OCI-LY7 (cell line): Measurements from ENCODE around the gene WDR70. TPM values are rescaled to one million over a fixed set of nuclear protein-coding genes. Genes with fewer than 3 reads are reported as not detected.
"Not testable (repeated sequence)": the region's sequence is repeated elsewhere in the genome, so short reads cannot be mapped to it uniquely, and the experiment has no call there.

Experiments used
- BruUV-seq: library from RNA; stranded (reverse); fragments of 400-500 nt; replicated peaks from 2 replicates; lab custom pipeline; 2021; lab: Mats Ljungman, UMichigan
- CTCF ChIA-PET: fragments of 300-600 bp; sonication (Branson Sonifier 250); formaldehyde crosslinking; loops from one replicate; lab custom pipeline; 2022; ENCODE audit warnings: antibody characterized with exemption; ENCODE audit not compliant: unreplicated experiment; lab: Charles Lee
- POLR2A ChIA-PET: fragments of 300-600 bp; sonication (Branson Sonifier 250); formaldehyde crosslinking; loops from one replicate; lab custom pipeline; 2022; ENCODE audit warnings: antibody characterized with exemption; lab: Charles Lee
- DNase-seq: peaks from one replicate; pipeline ENCODE4 v3.0.0-alpha.2; 2015; ENCODE audit warnings: low spot score
- H2AFZ ChIP-seq: fragments of 200-600 bp; sonication (generic), shearing (Covaris generic); 2 replicates; pipeline ENCODE4 v1.6.1; 2014; ENCODE audit warnings: mild to moderate bottlenecking, antibody characterized with exemption, low read length, moderate library complexity
- H3K27ac ChIP-seq: fragments of 200-600 bp; sonication (generic); 2 replicates; pipeline ENCODE4 v1.5.1; 2014; ENCODE audit warnings: mixed run types, low read depth, mild to moderate bottlenecking, moderate library complexity, low read length, inconsistent platforms; ENCODE audit not compliant: poor library complexity, severe bottlenecking
- H3K36me3 ChIP-seq: fragments of 200-600 bp; sonication (generic); 2 replicates; pipeline ENCODE4 v1.6.1; 2014; ENCODE audit warnings: mild to moderate bottlenecking, antibody characterized with exemption, low read length, moderate library complexity, mixed read lengths; ENCODE audit not compliant: insufficient read depth
- H3K4me1 ChIP-seq: fragments of 200-600 bp; sonication (generic); 2 replicates; pipeline ENCODE4 v1.5.1; 2014; ENCODE audit warnings: mild to moderate bottlenecking, low read length; ENCODE audit not compliant: insufficient read depth, poor library complexity, severe bottlenecking
- H3K4me2 ChIP-seq: fragments of 200-600 bp; sonication (generic); 2 replicates; pipeline ENCODE4 v1.6.1; 2014; ENCODE audit warnings: mild to moderate bottlenecking, low read length
- H3K4me3 ChIP-seq: fragments of 200-600 bp; sonication (generic); 2 replicates; pipeline ENCODE4 v1.5.1; 2014; ENCODE audit warnings: mild to moderate bottlenecking, low read depth, low read length; ENCODE audit not compliant: poor library complexity, severe bottlenecking
- H3K79me2 ChIP-seq: fragments of 200-600 bp; sonication (generic); 2 replicates; pipeline ENCODE4 v1.6.1; 2016; ENCODE audit warnings: low read depth, mild to moderate bottlenecking, low read length, moderate library complexity, mixed read lengths; ENCODE audit not compliant: insufficient read depth
- H3K9me2 ChIP-seq: fragments of 200-600 bp; sonication (generic); 2 replicates; pipeline ENCODE4 v1.6.1; 2016; ENCODE audit warnings: mild to moderate bottlenecking, low read length, mixed read lengths; ENCODE audit not compliant: insufficient read depth
- H3K9me3 ChIP-seq: fragments of 200-600 bp; sonication (generic); 2 replicates; pipeline ENCODE4 v1.6.1; 2014; ENCODE audit warnings: mild to moderate bottlenecking, mixed run types, low read length, mixed read lengths
- H4K20me1 ChIP-seq: fragments of 200-600 bp; sonication (generic); 2 replicates; pipeline ENCODE4 v1.6.1; 2014; ENCODE audit warnings: mild to moderate bottlenecking, antibody characterized with exemption, low read length, moderate library complexity, mixed read lengths; ENCODE audit not compliant: insufficient read depth
- EZH2phosphoT487 ChIP-seq: fragments of 200-600 bp; sonication (generic); IDR thresholded peaks from 2 replicates; pipeline ENCODE4 v1.6.1; 2018; ENCODE audit warnings: low read depth, borderline replicate concordance, mild to moderate bottlenecking, mixed run types, antibody characterized with exemption, low read length, moderate library complexity, mixed read lengths
- intact Hi-C: fragments of 100-400 bp; cut with micrococcal nuclease; formaldehyde crosslinking; loops from one replicate; pipeline ENCODE4 v1.10.0; 2022; ENCODE audit not compliant: unreplicated experiment
- total RNA-seq, 2 experiments: library from RNA; depleted of rRNA in 1 of 2; stranded (reverse); fragments of >200 nt in 1 of 2; shearing (Covaris generic) in 1 of 2; gene quantifications; 2 replicates each; pipeline ENCODE4 v1.2.3, GENCODE V29; 2014 to 2022
- TF ChIP-seq, protein P1 (sequence below): fragments of 200-600 bp; sonication (generic); conservative IDR thresholded peaks from 2 replicates; pipeline ENCODE4 v1.5.1; 2014; ENCODE audit warnings: mild to moderate bottlenecking, antibody characterized with exemption, low read length, moderate library complexity, mixed read lengths

WDR70 gene
- total RNA-seq, 2 experiments from 2014 or later = 26.2 to 35.4 TPM

DNA sequence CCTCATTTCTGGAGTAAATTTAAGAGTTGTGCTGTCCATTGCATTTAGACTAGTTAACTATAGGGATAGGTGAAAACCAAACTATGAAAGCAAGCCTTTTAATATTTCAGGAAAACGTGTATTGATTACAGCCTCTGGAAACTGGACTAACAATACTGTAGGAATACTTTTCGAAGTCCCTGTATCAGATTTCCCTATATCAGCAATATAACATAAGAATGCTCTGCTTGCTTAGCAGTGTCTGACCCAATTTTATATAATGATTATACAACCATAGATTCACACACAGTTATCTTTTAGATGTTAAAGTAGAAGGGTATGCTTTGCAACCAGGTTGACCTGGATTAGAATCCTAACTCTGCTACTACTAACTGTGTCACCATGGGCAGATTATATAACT lies 203.1 kb downstream of the WDR70 start:
- ChIA-PET POLR2A (no interaction called here), CTCF (no interaction called here)
- no peaks in the 10 kb centered on the region for H3K9me3 ChIP-seq
- H3K27ac ChIP-seq = no peak overlapping the region
- intact Hi-C loops = no loop called here
- TF ChIP-seq EZH2phosphoT487 = no peak
- TF ChIP-seq, protein P1, sequence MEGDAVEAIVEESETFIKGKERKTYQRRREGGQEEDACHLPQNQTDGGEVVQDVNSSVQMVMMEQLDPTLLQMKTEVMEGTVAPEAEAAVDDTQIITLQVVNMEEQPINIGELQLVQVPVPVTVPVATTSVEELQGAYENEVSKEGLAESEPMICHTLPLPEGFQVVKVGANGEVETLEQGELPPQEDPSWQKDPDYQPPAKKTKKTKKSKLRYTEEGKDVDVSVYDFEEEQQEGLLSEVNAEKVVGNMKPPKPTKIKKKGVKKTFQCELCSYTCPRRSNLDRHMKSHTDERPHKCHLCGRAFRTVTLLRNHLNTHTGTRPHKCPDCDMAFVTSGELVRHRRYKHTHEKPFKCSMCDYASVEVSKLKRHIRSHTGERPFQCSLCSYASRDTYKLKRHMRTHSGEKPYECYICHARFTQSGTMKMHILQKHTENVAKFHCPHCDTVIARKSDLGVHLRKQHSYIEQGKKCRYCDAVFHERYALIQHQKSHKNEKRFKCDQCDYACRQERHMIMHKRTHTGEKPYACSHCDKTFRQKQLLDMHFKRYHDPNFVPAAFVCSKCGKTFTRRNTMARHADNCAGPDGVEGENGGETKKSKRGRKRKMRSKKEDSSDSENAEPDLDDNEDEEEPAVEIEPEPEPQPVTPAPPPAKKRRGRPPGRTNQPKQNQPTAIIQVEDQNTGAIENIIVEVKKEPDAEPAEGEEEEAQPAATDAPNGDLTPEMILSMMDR = no peak
- H3K36me3 ChIP-seq = no peaks in the 10 kb centered on the region
- H3K4me3 ChIP-seq = no peak overlapping the region
- no peak for DNase-seq
- H3K4me2 ChIP-seq = no peak overlapping the region
- no peak overlapping the region for H2AFZ ChIP-seq
- no peaks in the 10 kb centered on the region for H3K4me1 ChIP-seq
- no TSS peak for BruUV-seq
- no peaks in the 10 kb centered on the region for H4K20me1 ChIP-seq
- H3K79me2 ChIP-seq = no peaks in the 10 kb centered on the region
- H3K9me2 ChIP-seq = no peaks in the 10 kb centered on the region

DNA sequence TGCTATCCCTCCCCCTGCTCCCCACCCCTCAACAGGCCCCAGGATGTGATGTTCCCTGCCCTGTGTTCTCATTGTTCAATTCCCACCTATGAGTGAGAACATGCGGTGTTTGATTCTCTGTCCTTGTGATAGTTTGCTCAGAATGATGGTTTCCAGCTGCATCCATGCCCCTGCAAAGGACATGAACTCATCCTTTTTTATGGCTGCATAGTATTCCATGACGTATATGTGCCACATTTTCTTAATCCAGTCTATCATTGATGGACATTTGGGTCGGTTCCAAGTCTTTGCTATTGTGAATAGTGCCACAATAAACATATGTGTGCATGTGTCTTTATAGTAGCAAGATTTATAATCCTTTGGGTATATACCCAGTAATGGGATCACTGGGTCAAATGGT lies 214.2 kb downstream of the WDR70 start:
- H4K20me1 ChIP-seq, CTCF ChIA-PET, DNase-seq, H3K9me3 ChIP-seq, H3K79me2 ChIP-seq, intact Hi-C loops, H2AFZ ChIP-seq, H3K4me1 ChIP-seq, BruUV-seq, H3K4me3 ChIP-seq, POLR2A ChIA-PET, H3K27ac ChIP-seq, H3K4me2 ChIP-seq, H3K9me2 ChIP-seq, H3K36me3 ChIP-seq: not testable (repeated sequence)

DNA sequence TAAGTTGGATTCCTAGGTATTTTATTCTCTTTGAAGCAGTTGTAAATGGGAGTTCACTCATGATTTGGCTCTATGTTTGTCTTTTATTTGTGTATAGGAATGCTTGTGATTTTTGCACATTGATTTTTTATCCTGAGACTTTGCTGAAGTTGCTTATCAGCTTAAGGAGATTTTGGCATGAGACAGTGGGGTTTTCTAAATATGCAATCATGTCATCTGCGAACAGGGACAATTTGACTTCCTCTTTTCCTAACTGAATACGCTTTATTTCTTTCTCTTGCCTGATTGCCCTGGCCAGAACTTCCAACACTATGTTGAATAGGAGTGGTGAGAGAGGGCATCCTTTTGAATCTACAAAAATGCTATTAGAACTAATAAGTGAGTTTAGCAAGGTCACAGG lies 215.7 kb downstream of the WDR70 start:
- DNase-seq, intact Hi-C loops, H3K36me3 ChIP-seq, H4K20me1 ChIP-seq, H3K27ac ChIP-seq, CTCF ChIA-PET, POLR2A ChIA-PET, H3K79me2 ChIP-seq, H3K4me2 ChIP-seq, H3K9me3 ChIP-seq, BruUV-seq, H2AFZ ChIP-seq, H3K9me2 ChIP-seq, H3K4me3 ChIP-seq, H3K4me1 ChIP-seq: not testable (repeated sequence)

DNA sequence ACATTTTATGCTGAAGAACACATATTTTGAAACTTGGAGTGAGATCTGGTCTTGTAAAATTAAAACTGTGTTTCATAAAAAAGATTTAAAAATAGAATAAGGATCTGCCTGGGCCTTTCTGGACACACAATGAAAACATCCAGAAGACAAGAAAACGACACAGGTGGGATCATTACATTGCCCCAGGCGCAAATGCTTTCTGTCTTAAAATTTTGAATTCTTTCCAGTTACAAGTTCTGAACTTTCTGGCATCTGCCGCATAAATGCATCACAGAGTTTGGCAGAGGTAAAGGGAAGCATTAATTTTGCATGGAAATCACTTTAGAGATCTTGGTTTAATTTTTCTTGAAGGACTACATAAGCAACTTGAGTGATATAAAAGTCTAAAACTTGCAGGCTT lies 219.6 kb downstream of the WDR70 start:
- Histone ChIP-seq H3K4me2 (no peak overlapping the region), H3K36me3 (no peaks in the 10 kb centered on the region), H3K4me1 (no peaks in the 10 kb centered on the region), H3K27ac (no peak overlapping the region), H4K20me1 (no peaks in the 10 kb centered on the region), H3K4me3 (no peak overlapping the region), H3K9me3 (peaks cover 8% of the 10 kb centered on the region; the same call in 1 of the 2 replicates), H2AFZ (no peak overlapping the region), H3K79me2 (no peaks in the 10 kb centered on the region), H3K9me2 (no peaks in the 10 kb centered on the region)
- ChIA-PET POLR2A (interaction anchor here (0.6 kb wide), 1 partner anchor 1109 kb away, joined by 4 read pairs; no protein-coding TSS in a partner anchor), CTCF (no interaction called here)
- intact Hi-C loops = no loop called here
- no peak for DNase-seq
- BruUV-seq = no TSS peak
- no peak for TF ChIP-seq EZH2phosphoT487
